ENCODE data around the gene TENT4A.
"Not testable (repeated sequence)": the region's sequence is repeated elsewhere in the genome, so short reads cannot be mapped to it uniquely, and the experiment has no call there.

The TENT4A gene

GRCh38 chr5:6774207-6774606, 61.0 kb downstream of the TENT4A start:
- not testable (repeated sequence) for DNase-seq

- no peak for DNase-seq
These were observed 61.5 kb downstream of the TENT4A start for GRCh38 chr5:6774721-6775204.

- no peak for DNase-seq
These were observed 62.3 kb downstream of the TENT4A start for GRCh38 chr5:6775571-6775970.

- DNase-seq, result peak; percentile 36
These were observed 67.7 kb downstream of the TENT4A start for GRCh38 chr5:6780802-6781391.

GRCh38 chr5:6781716-6782115, 68.5 kb downstream of the TENT4A start:
- DNase-seq, result no peak

GRCh38 chr5:6783787-6784186, 70.6 kb downstream of the TENT4A start:
- DNase-seq, result no peak

- no peak for DNase-seq
These were observed 71.2 kb downstream of the TENT4A start for GRCh38 chr5:6784481-6784880.

- no peak for DNase-seq
These were observed 72.1 kb downstream of the TENT4A start for GRCh38 chr5:6785161-6785860.

GRCh38 chr5:6785861-6786180, 72.6 kb downstream of the TENT4A start:
- no peak for DNase-seq

GRCh38 chr5:6786786-6787495, 73.7 kb downstream of the TENT4A start:
- no peak for DNase-seq

- no peak for DNase-seq
These were observed 74.7 kb downstream of the TENT4A start for GRCh38 chr5:6787941-6788340.

GRCh38 chr5:6788439-6788838, 75.2 kb downstream of the TENT4A start:
- no peak for DNase-seq

- no peak for DNase-seq
These were observed 75.9 kb downstream of the TENT4A start for GRCh38 chr5:6788956-6789649.

- no peak for DNase-seq
These were observed 77.2 kb downstream of the TENT4A start for GRCh38 chr5:6790346-6790865.

- no peak for DNase-seq
These were observed 77.8 kb downstream of the TENT4A start for GRCh38 chr5:6791031-6791430.

GRCh38 chr5:6792376-6792775, 79.1 kb downstream of the TENT4A start:
- no peak for DNase-seq

- DNase-seq, result no peak
These were observed 79.8 kb downstream of the TENT4A start for GRCh38 chr5:6792911-6793471.

- DNase-seq, result no peak
These were observed 88.0 kb downstream of the TENT4A start for GRCh38 chr5:6801236-6801635.

- DNase-seq, result no peak
These were observed 90.8 kb downstream of the TENT4A start for GRCh38 chr5:6803981-6804550.

GRCh38 chr5:6804766-6805501, 91.7 kb downstream of the TENT4A start:
- no peak for DNase-seq

GRCh38 chr5:6805841-6806240, 92.6 kb downstream of the TENT4A start:
- no peak for DNase-seq

Data from CD4-positive, alpha-beta T cell treated with Interleukin-17A for 4 hours (primary cell).